HepG2 (cell line): ENCODE measurements around the gene PXMP4. TPM values are rescaled to one million over a fixed set of nuclear protein-coding genes. Genes with fewer than 3 reads are reported as not detected.

Experiments used
- ZMYM2 ChIP-seq: sonication (generic); formaldehyde crosslinking; IDR thresholded peaks from 2 replicates; pipeline ENCODE4 v1.8.0; 2022; ENCODE audit warnings: mild to moderate bottlenecking, missing genetic modification reagents
- ZNF510 ChIP-seq: sonication (generic); formaldehyde crosslinking; IDR thresholded peaks from 2 replicates; pipeline ENCODE4 v1.4.0; 2020; ENCODE audit warnings: low read depth, mild to moderate bottlenecking, missing genetic modification reagents
- polyA plus RNA-seq, 8 experiments: library from polyadenylated mRNA; depleted of rRNA in 3 of 8; stranded (reverse) in 7 of 8; unstranded in 1 of 8; fragments of >200 nt; fragmentation: Illumina TruSeq in 4 of 8; extraction: Trizol in 4 of 8; gene quantifications; 2 replicates each; pipeline versions ENCODE4 v1.2.1 to v1.2.3, GENCODE V29; 2011 to 2016; ENCODE audit warnings: low read depth in 4 of 8, missing spikeins in 1 of 8, mixed read lengths in 1 of 8; ENCODE audit not compliant: insufficient read depth in 1 of 8
- total RNA-seq, 5 experiments: library from RNA; depleted of rRNA; stranded (reverse); fragments of >200 nt; fragmentation: Illumina TruSeq; extraction: Trizol; gene quantifications; 2 replicates each; pipeline ENCODE4 v1.2.3, GENCODE V29; 2016; ENCODE audit warnings: low read depth in 1 of 5
- TF ChIP-seq, protein P1 (sequence below): sonication (generic); formaldehyde crosslinking; IDR thresholded peaks from 2 replicates; pipeline ENCODE4 v1.8.0; 2022; ENCODE audit warnings: missing genetic modification reagents, mild to moderate bottlenecking, moderate library complexity, borderline replicate concordance
- TF ChIP-seq, protein P2 (sequence below): IDR thresholded peaks from 2 replicates; pipeline ENCODE4 v1.6.1; 2016; ENCODE audit warnings: missing compliant biosample characterization, missing genetic modification reagents, borderline replicate concordance
- TF ChIP-seq, protein P3 (sequence below): sonication (generic); formaldehyde crosslinking; IDR thresholded peaks from 2 replicates; pipeline ENCODE4 v1.5.1; 2020; ENCODE audit warnings: missing genetic modification reagents, mild to moderate bottlenecking, borderline replicate concordance

The PXMP4 gene
- total and polyA plus RNA-seq, 2 of the 13 experiments (the other 11 are each of a cell fraction or from before 2014, with no cell fraction given): not detected

DNA sequence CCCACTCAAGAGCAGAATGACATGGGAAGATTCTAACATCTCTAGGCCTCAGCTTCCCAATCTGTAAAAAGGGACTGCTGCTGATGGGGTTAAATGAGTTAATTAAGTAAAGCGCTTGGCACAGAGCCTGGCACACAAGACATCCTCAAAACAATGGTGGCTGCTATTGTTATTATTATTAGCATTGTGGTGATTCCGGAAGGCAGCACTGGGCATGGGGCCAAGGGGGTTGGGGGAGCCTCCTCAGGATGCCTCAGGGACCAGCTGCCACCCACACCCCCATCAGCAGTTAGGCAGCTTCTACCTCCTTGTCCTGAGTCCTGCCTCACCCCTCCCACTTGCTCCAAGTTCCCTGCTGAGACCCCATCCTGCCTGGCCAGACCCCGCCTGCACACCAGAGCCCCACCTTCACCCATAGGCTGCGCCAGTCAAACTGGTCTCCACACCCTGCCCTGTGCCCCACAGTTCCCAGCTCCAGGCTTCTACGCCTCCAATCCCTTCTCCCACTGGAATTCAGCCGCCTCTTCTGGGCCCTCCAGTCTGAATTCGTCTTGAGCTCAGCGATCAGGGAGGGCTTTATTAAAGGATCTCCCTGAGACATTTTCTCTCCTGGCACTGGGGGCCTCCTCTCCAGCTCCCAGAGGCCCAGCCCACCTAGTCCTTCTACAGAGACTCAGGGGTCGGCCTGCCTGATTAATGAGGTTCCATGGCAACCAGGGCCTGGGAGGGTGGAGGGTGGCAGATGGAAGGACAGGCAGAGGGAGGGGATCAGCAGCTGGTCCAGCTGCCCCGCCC is 35.4 kb downstream of the PXMP4 start (continued):
- 0 out of 2 replicates have a peak, but pooled peaks have one; percentile 23 for TF ChIP-seq ZMYM2 (CRISPR knock-in tag)
- TF ChIP-seq, protein P1, sequence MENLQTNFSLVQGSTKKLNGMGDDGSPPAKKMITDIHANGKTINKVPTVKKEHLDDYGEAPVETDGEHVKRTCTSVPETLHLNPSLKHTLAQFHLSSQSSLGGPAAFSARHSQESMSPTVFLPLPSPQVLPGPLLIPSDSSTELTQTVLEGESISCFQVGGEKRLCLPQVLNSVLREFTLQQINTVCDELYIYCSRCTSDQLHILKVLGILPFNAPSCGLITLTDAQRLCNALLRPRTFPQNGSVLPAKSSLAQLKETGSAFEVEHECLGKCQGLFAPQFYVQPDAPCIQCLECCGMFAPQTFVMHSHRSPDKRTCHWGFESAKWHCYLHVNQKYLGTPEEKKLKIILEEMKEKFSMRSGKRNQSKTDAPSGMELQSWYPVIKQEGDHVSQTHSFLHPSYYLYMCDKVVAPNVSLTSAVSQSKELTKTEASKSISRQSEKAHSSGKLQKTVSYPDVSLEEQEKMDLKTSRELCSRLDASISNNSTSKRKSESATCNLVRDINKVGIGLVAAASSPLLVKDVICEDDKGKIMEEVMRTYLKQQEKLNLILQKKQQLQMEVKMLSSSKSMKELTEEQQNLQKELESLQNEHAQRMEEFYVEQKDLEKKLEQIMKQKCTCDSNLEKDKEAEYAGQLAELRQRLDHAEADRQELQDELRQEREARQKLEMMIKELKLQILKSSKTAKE (CRISPR knock-in tag): 0 out of 2 replicates have a peak, but pooled peaks have one; percentile 17
- peak; percentile 48; the same call in 1 of the 2 replicates for TF ChIP-seq ZNF510 (CRISPR knock-in tag)
- TF ChIP-seq, protein P2, sequence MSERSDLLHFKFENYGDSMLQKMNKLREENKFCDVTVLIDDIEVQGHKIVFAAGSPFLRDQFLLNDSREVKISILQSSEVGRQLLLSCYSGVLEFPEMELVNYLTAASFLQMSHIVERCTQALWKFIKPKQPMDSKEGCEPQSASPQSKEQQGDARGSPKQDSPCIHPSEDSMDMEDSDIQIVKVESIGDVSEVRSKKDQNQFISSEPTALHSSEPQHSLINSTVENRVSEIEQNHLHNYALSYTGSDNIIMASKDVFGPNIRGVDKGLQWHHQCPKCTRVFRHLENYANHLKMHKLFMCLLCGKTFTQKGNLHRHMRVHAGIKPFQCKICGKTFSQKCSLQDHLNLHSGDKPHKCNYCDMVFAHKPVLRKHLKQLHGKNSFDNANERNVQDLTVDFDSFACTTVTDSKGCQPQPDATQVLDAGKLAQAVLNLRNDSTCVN (CRISPR knock-in tag): 0 out of 2 replicates have a peak, but pooled peaks have one; percentile 4
- TF ChIP-seq, protein P3, sequence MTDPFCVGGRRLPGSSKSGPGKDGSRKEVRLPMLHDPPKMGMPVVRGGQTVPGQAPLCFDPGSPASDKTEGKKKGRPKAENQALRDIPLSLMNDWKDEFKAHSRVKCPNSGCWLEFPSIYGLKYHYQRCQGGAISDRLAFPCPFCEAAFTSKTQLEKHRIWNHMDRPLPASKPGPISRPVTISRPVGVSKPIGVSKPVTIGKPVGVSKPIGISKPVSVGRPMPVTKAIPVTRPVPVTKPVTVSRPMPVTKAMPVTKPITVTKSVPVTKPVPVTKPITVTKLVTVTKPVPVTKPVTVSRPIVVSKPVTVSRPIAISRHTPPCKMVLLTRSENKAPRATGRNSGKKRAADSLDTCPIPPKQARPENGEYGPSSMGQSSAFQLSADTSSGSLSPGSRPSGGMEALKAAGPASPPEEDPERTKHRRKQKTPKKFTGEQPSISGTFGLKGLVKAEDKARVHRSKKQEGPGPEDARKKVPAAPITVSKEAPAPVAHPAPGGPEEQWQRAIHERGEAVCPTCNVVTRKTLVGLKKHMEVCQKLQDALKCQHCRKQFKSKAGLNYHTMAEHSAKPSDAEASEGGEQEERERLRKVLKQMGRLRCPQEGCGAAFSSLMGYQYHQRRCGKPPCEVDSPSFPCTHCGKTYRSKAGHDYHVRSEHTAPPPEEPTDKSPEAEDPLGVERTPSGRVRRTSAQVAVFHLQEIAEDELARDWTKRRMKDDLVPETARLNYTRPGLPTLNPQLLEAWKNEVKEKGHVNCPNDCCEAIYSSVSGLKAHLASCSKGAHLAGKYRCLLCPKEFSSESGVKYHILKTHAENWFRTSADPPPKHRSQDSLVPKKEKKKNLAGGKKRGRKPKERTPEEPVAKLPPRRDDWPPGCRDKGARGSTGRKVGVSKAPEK: no peak
